HCT116 (cell line): ENCODE measurements around the gene DEPDC7. TPM values are rescaled to one million over a fixed set of nuclear protein-coding genes. Genes with fewer than 3 reads are reported as not detected.

Experiments used
- ATAC-seq: fragments of 200-7000 bp; cut with Tn5 transposase; 2 replicates; pipeline ENCODE4 v1.9.1; 2020; ENCODE audit warnings: mild to moderate bottlenecking, moderate library complexity
- BruUV-seq: library from RNA; stranded (reverse); fragments of 400-500 nt; replicated peaks from 2 replicates; lab custom pipeline; 2021; lab: Mats Ljungman, UMichigan
- CTCF ChIA-PET: fragments of 300-600 bp; sonication (Branson Sonifier 250); formaldehyde crosslinking; loops from one replicate; lab custom pipeline; 2021; ENCODE audit warnings: antibody characterized with exemption; lab: Charles Lee
- POLR2A ChIA-PET: fragments of 300-600, 350-600 bp; sonication (Branson Sonifier 250); formaldehyde crosslinking; loops from one replicate; lab custom pipeline; 2021; ENCODE audit warnings: antibody characterized with exemption; lab: Charles Lee
- RAD21 ChIA-PET, 2 experiments: fragments of 300-600 bp; sonication (Branson Sonifier 250); formaldehyde crosslinking; loops; one replicate each; lab custom pipeline; 2023; ENCODE audit warnings: low total read pairs in 2 of 2; ENCODE audit not compliant: uncharacterized antibody in 2 of 2, unreplicated experiment in 2 of 2, low non-redundant PET in 1 of 2; lab: Charles Lee
- DNase-seq: peaks from one replicate; pipeline ENCODE4 v3.0.0-alpha.2; 2010; ENCODE audit warnings: low read depth, low spot score
- H2AFZ ChIP-seq: fragments of 200-600 bp; shearing (Covaris generic), sonication (generic); 2 replicates; pipeline ENCODE4 v1.6.1; 2017; ENCODE audit warnings: low read depth, mixed run types, mixed read lengths, antibody characterized with exemption, low read length; ENCODE audit not compliant: poor library complexity, severe bottlenecking
- H3K27ac ChIP-seq: 2 replicates; pipeline ENCODE4 v1.5.1; 2012; ENCODE audit warnings: low read depth, low read length
- H3K27me3 ChIP-seq: fragments of 200-600 bp; sonication (generic); 2 replicates; pipeline ENCODE4 v1.6.1; 2016; ENCODE audit warnings: mixed run types, low read length, mixed read lengths; ENCODE audit not compliant: insufficient read depth
- H3K36me3 ChIP-seq, 2 experiments: fragments of 200-500 bp in 1 of 2; fragments of 200-600 bp in 1 of 2; sonication (Bioruptor generic) in 1 of 2; sonication (generic) in 1 of 2; 2 replicates each; pipeline versions ENCODE4 v1.5.1 to v1.6.1; 2014 to 2016; ENCODE audit warnings: low read length in 2 of 2, inconsistent platforms in 1 of 2, mixed read lengths in 1 of 2, mixed run types in 1 of 2; ENCODE audit not compliant: insufficient read depth in 2 of 2, control insufficient read depth in 1 of 2
- H3K4me1 ChIP-seq, 2 experiments: fragments of 200-600 bp in 1 of 2; sonication (generic) in 1 of 2; 2 replicates each; pipeline versions ENCODE4 v1.5.1 to v1.6.1; 2012 to 2017; ENCODE audit warnings: low read length in 2 of 2, inconsistent platforms in 1 of 2, mild to moderate bottlenecking in 1 of 2, mixed read lengths in 1 of 2, mixed run types in 1 of 2, moderate library complexity in 1 of 2; ENCODE audit not compliant: insufficient read depth in 2 of 2, control insufficient read depth in 1 of 2
- H3K4me2 ChIP-seq: fragments of 200-600 bp; sonication (generic); 2 replicates; pipeline ENCODE4 v1.6.1; 2017; ENCODE audit warnings: mixed run types, low read length, mixed read lengths
- H3K4me3 ChIP-seq, 2 experiments: fragments of 200-600 bp in 1 of 2; sonication (generic) in 1 of 2; replicated peaks in 1 of 2; 2 replicates each; pipeline ENCODE4 v1.5.1; 2011 to 2016; ENCODE audit warnings: low read length in 2 of 2, control low read depth in 1 of 2, low read depth in 1 of 2, mild to moderate bottlenecking in 1 of 2, mixed read lengths in 1 of 2, mixed run types in 1 of 2
- H3K79me2 ChIP-seq: fragments of 200-600 bp; sonication (generic); 2 replicates; pipeline ENCODE4 v1.6.1; 2017; ENCODE audit warnings: mild to moderate bottlenecking, mixed run types, low read length, moderate library complexity, mixed read lengths; ENCODE audit not compliant: insufficient read depth
- H3K9ac ChIP-seq: fragments of 200-600 bp; sonication (generic); 2 replicates; pipeline ENCODE4 v1.6.1; 2016; ENCODE audit warnings: low read length, mixed read lengths
- H3K9me2 ChIP-seq: fragments of 200-600 bp; sonication (generic), shearing (Covaris generic); 2 replicates; pipeline ENCODE4 v1.6.1; 2017; ENCODE audit warnings: mixed run types, mild to moderate bottlenecking, moderate library complexity; ENCODE audit not compliant: insufficient read depth
- H3K9me3 ChIP-seq, 2 experiments: fragments of 200-500 bp in 1 of 2; fragments of 200-600 bp in 1 of 2; sonication (Bioruptor generic) in 1 of 2; sonication (generic) in 1 of 2; 2 replicates each; pipeline ENCODE4 v1.6.1; 2014 to 2017; ENCODE audit warnings: low read length in 2 of 2, mixed read lengths in 2 of 2, inconsistent platforms in 1 of 2, low read depth in 1 of 2, mild to moderate bottlenecking in 1 of 2, mixed run types in 1 of 2, moderate library complexity in 1 of 2; ENCODE audit not compliant: control insufficient read depth in 1 of 2, insufficient read depth in 1 of 2
- H4K20me1 ChIP-seq: fragments of 200-600 bp; sonication (generic), shearing (Covaris generic); 2 replicates; pipeline ENCODE4 v1.6.1; 2017; ENCODE audit warnings: mixed run types, mild to moderate bottlenecking, moderate library complexity; ENCODE audit not compliant: insufficient read depth
- EZH2 ChIP-seq: fragments of 200-600 bp; sonication (generic); IDR thresholded peaks from 2 replicates; pipeline ENCODE4 v1.6.1; 2017; ENCODE audit warnings: antibody characterized with exemption, mixed run types
- FOSL1 ChIP-seq: IDR thresholded peaks from 2 replicates; pipeline ENCODE4 v1.6.1; 2012; ENCODE audit warnings: low read depth
- POLR2A ChIP-seq: IDR thresholded peaks from 2 replicates; pipeline ENCODE4 v1.7.0; 2011; ENCODE audit warnings: borderline replicate concordance; ENCODE audit not compliant: insufficient read depth, insufficient read length; ENCODE audit errors: extremely low read depth
- POLR2AphosphoS5 ChIP-seq: IDR thresholded peaks from 2 replicates; pipeline ENCODE4 v1.6.1; 2011; ENCODE audit warnings: mild to moderate bottlenecking, low read depth, low read length, moderate library complexity
- RAD21 ChIP-seq: IDR thresholded peaks from 2 replicates; pipeline ENCODE4 v1.6.1; 2012; ENCODE audit warnings: low read depth, mild to moderate bottlenecking
- SP1 ChIP-seq: IDR thresholded peaks from 2 replicates; pipeline ENCODE4 v1.6.1; 2012; ENCODE audit warnings: low read depth
- ZNF274 ChIP-seq: fragments of 200-500 bp; sonication (Bioruptor generic); IDR thresholded peaks from 2 replicates; pipeline ENCODE4 v1.6.1; 2014; ENCODE audit warnings: mild to moderate bottlenecking, low read depth, low read length, inconsistent platforms
- intact Hi-C: fragments of 100-400 bp; cut with micrococcal nuclease; formaldehyde crosslinking; loops from 2 replicates; pipeline ENCODE4 v1.10.0; 2022
- total RNA-seq: library from RNA; stranded (reverse); gene quantifications from one replicate; pipeline ENCODE4 v1.2.1, GENCODE V29; 2021; ENCODE audit not compliant: unreplicated experiment
- TF ChIP-seq, protein P1 (sequence below), 3 experiments: fragments of 200-600 bp in 1 of 3; sonication (generic) in 1 of 3; IDR thresholded peaks in 2 of 3; conservative IDR thresholded peaks in 1 of 3; 2 replicates each; pipeline ENCODE4 v1.5.1; 2012 to 2017; ENCODE audit warnings: low read depth in 2 of 3, low read length in 2 of 3, antibody characterized with exemption in 1 of 3, borderline replicate concordance in 1 of 3, control low read depth in 1 of 3, mild to moderate bottlenecking in 1 of 3, mixed read lengths in 1 of 3, mixed run types in 1 of 3, moderate library complexity in 1 of 3; ENCODE audit not compliant: insufficient read depth in 1 of 3
- TF ChIP-seq, protein P2 (sequence below): IDR thresholded peaks from 2 replicates; pipeline ENCODE4 v1.6.1; 2012

DEPDC7 gene
- total RNA-seq, 1 experiment from 2014 or later, result 7.3 TPM

DNA sequence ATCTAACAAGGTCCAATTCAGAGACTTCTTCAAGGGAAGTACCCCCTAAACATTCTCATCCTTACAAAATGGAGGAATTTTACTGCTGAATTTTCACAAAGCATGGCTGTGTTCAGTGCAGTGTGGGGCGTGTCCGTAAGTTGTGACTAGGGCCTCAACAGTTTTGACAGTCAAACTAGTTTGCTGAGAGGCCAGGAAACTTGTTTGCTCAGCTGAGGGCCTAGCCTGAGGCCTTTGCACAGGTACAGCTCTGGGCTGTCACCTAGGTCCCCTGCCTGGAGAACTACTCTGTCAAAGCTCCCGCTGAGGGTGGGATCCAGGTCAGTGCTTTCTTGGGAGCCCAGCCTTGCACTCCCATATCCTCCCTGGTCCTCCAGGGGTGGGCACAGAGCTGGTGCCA lies 51.6 kb downstream of the DEPDC7 start (continued):
- TF ChIP-seq, protein P1, sequence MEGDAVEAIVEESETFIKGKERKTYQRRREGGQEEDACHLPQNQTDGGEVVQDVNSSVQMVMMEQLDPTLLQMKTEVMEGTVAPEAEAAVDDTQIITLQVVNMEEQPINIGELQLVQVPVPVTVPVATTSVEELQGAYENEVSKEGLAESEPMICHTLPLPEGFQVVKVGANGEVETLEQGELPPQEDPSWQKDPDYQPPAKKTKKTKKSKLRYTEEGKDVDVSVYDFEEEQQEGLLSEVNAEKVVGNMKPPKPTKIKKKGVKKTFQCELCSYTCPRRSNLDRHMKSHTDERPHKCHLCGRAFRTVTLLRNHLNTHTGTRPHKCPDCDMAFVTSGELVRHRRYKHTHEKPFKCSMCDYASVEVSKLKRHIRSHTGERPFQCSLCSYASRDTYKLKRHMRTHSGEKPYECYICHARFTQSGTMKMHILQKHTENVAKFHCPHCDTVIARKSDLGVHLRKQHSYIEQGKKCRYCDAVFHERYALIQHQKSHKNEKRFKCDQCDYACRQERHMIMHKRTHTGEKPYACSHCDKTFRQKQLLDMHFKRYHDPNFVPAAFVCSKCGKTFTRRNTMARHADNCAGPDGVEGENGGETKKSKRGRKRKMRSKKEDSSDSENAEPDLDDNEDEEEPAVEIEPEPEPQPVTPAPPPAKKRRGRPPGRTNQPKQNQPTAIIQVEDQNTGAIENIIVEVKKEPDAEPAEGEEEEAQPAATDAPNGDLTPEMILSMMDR (IDR thresholded peaks at IDR 0.05 in 2 of 3, conservative IDR thresholded peaks at IDR 0.05 in 1 of 3; ENCODE audit: borderline replicate concordance in 1 of 3, insufficient read depth in 1 of 3, low read depth in 2 of 3, low read length in 2 of 3), result no peak
- no peak for TF ChIP-seq EZH2
- TF ChIP-seq RAD21, result no peak
- TF ChIP-seq POLR2A, result no peak
- no peak for TF ChIP-seq POLR2AphosphoS5
- TF ChIP-seq, protein P2, sequence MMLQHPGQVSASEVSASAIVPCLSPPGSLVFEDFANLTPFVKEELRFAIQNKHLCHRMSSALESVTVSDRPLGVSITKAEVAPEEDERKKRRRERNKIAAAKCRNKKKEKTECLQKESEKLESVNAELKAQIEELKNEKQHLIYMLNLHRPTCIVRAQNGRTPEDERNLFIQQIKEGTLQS, result no peak

DNA sequence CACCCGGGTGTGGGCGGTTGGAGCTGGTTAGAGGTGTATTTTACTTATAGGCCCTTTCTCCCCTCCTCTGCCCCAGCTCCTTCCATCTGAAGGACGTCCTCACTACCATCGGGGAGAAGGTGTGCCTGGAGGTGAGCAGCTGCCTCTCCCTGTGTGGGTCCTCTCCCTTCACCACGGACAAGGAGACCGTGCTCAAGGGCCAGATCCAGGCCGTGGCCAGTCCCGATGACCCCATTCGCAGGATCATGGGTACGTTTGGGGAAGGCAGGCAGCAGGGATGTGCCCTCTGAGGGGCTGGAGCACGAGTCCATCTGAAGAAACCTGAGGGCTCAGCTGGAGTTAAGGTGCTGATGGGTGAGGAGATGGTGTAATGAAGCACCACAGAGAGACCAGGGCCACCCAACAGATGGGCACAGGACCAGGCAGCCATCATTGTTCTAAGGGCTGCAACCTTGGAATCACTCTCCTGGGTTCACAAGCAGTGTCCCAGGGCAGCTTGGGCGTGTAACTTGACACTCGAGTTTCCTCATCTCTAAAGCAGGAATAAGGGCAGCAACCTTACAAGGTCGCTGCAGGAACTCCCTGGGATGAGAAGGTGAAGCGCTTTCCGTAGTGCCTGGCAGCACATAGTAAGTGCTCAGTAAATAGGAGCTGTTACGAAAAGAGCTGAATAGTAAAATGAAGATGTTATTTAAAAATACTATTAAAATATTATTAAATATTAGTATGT lies 53.1 kb downstream of the DEPDC7 start:
- CTCF ChIA-PET, result interaction anchor here (1.5 kb wide), 1 partner anchor 8 kb away, joined by 6 read pairs; no protein-coding TSS in a partner anchor
- H3K9me2 ChIP-seq, result no peaks in the 10 kb centered on the region
- no peaks in the 10 kb centered on the region for H3K79me2 ChIP-seq
- ATAC-seq, result no peak
- no peaks in the 10 kb centered on the region for H3K27me3 ChIP-seq
- H3K4me2 ChIP-seq, result no peak overlapping the region
- TF ChIP-seq RAD21, result no peak
- TF ChIP-seq SP1, result no peak
- no peak for TF ChIP-seq ZNF274
- no peak for TF ChIP-seq FOSL1
- TF ChIP-seq, all 23 proteins: peak for 0
- H3K9me3 ChIP-seq, result no peaks in the 10 kb centered on the region
- H3K4me3 ChIP-seq, result no peak overlapping the region
- BruUV-seq, result no TSS peak
- H3K27ac ChIP-seq, result no peak overlapping the region
- RAD21 ChIA-PET, result interaction anchor here in 1 of 2 experiments (0.5 kb wide), 1 partner anchor 197 kb away, joined by 3 read pairs; no protein-coding TSS in a partner anchor
- H3K4me1 ChIP-seq, result no peaks in the 10 kb centered on the region
- no peaks in the 10 kb centered on the region for H4K20me1 ChIP-seq
- no peak for DNase-seq
- no peak overlapping the region for H3K9ac ChIP-seq
- POLR2A ChIA-PET, result no interaction called here
- intact Hi-C loops, result loop anchor here (5.0 to 10.0 kb wide), 4 partner anchors 194 to 354 kb away; no protein-coding TSS in a partner anchor
- no peak overlapping the region for H2AFZ ChIP-seq
- H3K36me3 ChIP-seq, result no peaks in the 10 kb centered on the region; a peak in 1 of 4 replicates
